GM21576 (cell line): Measurements from ENCODE around the gene FGF12.

Experiments used
- ATAC-seq: cut with Tn5 transposase; IDR thresholded peaks from one replicate; pipeline ENCODE4 v1.9.1; 2021; ENCODE audit warnings: mild to moderate bottlenecking, moderate library complexity; ENCODE audit not compliant: unreplicated experiment

The FGF12 gene

DNA sequence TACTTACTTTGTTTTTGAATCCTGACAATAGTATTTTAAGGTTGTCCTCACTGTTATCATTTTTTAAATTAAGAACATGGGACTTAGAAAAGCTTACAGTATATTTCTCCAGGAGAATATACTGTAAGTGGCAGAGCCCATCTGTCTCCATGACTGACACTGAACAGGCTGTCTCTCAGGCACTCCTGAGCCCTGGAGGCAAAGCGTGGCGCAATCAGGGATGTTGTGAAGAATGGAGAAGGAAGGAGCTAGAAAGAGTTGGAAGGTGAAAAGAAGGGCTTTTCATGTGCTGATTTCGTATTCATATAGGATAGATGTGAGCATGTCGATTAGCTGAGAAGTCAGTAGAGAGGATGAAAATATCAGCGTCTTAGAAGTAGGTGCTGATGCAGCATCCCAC is 41.5 kb downstream of the FGF12 start:
- no peak for ATAC-seq

DNA sequence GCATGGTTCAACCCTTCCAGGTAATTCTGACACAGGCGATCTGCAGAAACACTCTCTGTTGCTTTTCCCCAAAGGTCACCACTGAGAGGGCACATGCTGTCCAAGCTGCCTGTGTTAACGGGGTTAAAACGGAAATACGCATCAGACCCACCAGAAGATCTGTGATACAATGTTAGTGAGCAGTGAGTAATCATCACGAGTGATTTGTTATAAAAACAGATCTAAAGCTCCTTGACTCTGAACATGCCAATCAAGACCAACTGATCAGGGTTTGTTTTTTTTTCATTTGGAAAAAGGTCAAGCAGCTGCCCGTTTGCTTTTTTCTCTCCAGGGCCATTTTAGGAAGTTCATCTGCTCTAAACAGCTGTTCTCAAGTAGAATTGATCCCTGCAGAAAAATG is 43.2 kb downstream of the FGF12 start:
- ATAC-seq = no peak

DNA sequence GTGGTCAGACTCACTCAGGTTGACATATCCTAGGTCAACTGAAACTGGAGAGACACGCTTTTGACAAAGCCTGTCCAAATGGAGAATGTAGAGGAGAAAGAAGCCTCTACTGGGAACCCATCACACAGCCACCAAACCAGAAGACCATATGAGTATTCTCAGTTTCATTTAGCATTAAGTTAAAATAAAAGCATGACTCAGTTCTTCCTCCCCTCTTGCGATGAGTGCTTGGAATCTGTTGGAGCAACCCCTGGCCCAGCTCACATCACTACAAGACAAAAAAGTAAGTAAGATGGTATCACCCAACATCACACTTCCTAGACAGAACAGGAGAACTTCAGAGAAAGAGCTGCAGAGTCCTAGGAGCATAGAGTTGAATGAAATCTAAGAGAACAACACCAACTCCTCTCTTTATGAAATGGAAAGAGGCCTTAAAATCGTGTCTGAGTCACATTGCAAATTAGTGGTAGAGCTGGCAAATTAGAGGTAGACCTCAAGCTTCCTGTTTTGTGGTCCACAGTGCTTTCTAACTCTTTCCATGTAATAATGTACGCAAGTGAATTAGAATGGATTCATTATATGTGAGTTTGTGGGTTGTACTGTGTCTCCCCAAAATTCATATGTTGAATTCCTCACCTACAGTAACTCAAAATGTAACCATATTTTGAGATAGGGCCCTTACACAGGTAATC is 51.2 kb downstream of the FGF12 start:
- peak; percentile 80 for ATAC-seq

DNA sequence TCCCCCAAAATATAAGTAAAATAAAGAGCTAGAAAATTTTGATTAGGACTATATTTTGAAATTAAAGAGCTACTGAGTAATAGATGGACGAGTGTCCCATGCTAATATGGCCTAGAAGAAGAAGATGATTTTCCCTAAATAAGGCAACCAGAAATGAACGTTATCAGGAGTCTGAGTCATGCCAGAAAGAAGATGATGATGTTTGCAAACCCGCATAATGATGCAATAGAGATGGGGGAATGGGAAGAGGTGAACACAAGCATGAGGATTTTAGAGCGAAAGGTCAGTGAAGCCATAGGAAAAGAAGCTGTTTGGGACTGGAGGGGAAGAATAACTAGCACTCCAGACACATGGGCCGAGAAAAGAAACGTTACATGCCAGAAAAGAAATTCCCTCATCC is 71.7 kb downstream of the FGF12 start:
- no peak for ATAC-seq

DNA sequence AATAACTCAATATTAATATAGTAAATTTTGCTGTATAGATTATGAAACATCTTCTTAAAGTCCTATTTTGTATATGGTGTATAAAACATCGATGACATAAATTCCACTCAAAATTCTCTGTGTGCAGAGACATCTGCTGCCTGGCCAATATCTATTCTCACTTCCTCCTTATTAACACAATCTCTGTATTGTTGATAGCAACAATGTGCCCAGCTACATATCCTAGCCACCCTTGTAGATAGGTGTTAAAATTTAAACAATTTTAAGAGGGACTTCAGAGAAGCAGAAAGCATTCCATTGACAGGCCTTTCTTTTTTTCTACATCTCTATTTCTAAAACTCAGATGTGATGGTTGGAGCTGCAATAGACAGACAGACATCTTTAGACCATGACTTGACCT is 72.3 kb downstream of the FGF12 start:
- no peak for ATAC-seq

DNA sequence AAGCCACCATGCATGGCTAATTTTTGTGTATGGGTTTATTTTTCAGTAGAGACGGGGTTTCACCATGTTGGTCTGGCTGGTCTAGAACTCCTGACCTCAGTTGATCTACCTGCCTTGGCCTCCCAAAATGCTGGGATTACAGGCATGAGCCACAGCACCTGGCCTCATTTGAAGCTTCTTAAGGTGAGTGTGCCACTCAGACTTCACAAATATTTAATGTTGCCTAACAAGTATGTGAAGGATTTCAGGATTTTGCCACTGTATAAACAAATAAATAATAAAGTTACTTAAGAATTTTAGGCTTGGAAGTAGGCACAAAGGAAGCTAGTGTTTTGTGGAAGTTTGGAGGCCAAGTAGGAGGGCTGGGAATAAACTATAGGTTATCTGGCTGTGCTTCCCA is 73.5 kb downstream of the FGF12 start:
- no peak for ATAC-seq

DNA sequence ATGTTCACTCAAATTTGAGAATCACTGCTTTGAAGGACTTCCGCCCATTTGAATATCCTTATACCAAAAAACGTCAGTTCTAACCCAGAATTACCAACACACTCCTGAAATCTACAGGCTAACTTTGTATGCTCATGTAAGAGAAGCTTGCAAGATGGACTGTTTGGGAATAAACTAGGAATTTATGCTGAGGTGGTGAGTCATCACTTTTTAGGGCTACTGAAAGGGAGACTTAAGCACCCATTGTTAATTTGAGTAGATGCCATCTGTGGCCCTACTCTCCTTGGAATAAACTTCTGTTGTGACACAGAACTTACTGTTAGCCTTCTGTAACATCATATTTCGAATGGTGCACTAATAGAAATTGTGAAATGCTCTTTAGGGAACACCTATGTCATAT is 74.6 kb downstream of the FGF12 start:
- ATAC-seq = no peak

DNA sequence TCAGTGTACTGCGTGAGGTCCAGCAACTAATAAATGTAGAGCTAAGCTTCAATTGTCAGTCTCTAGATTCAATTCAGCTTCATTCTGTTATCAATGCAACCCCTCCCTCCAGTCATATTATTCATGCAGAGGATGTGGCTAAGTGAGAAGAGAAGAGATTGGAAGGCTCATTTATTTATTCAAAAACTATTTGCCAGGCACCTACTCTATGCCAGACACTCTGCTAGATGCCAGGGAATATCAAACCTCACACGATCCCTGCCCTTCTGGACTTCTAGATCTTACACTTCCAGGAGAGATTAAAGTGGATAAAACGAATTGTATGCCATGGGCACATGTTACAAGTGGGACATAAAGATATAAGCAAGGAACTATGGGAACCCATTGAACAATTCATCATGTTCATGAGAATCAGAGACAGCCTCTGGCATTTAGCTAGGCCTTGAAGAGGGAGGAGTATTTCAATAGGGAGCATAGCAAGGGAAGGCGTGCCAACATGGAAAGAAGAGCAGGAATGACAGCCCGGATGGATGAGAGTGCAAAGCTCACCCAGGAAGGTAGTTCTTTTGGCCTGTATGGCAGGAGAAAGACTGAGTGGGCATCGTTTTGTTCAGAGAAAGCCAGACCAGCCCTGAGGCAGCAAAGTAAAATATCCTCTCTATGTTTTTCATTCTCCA is 75.4 kb downstream of the FGF12 start:
- ATAC-seq = no peak

DNA sequence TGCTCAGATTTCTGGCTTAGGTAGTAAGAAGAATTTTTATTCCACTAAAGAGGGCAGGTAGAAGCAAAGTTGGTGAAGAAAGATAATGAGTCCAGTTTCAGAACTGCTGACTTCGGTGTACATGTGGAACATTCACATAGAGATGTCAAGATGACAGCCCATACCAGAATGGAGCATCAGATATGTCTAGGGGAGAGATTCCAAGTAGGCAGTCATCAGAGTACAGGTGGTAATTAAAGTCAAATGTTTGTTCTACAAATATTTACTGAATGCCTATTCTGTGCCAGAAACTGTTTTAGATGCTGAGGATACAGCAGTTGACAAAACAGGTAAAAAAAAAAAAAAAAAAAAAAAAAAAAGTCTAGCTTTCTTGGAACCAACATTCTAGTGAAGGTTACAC is 81.9 kb downstream of the FGF12 start:
- ATAC-seq = no peak

DNA sequence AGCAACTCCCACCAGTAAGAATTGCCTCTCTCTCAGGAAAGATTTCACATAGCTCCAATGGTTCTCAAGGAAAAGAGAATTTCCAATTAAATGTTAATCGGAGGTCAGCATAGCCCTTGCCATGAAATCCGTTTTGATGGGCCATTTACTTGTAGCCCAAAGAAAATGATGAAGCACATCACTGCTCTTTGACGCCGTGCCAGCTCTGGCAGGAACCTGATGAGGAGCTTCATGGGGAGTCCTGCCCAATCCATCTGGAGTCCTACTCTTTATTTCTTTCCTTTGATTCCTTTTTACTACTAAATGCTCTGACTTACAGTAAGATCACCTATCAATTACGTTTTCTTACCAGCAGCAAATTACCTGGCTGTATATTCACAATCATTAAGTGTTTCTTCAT is 84.7 kb downstream of the FGF12 start:
- ATAC-seq = no peak

DNA sequence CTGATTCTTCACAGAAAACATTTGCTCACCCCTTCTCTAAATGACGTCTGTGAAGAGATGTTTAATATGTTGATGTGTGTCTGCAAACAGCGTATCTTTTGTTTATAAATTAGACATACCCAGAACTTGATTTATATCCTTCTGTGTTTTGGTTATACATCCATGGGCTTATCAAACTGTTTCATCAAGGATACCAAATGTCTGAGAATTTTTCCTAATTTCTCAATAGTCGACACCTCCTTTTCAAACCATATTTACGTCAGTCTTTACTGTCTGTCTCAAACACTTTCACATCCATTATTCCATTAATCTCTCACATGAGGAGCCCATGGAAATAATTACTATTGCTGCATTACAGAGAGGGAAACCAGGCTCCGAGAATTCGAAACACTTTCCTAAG is 85.4 kb downstream of the FGF12 start:
- no peak for ATAC-seq

DNA sequence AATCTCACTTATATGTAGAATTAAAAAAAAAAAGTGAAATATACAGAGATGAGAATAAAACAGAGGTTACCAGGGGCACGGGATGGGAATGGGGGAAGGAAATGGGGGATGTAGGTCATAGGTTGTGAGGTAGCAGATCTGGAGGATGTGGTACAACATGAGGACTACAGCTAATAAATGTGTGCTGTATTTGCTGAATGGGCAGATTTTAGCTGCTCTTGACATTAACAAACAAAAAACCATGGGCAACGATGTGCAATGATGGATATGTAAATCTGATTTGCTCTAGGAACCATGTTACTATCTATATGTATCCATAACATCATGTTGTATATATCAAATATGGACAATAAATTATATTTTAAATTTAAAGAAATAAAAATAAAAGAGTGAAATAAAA is 87.4 kb downstream of the FGF12 start:
- no peak for ATAC-seq

DNA sequence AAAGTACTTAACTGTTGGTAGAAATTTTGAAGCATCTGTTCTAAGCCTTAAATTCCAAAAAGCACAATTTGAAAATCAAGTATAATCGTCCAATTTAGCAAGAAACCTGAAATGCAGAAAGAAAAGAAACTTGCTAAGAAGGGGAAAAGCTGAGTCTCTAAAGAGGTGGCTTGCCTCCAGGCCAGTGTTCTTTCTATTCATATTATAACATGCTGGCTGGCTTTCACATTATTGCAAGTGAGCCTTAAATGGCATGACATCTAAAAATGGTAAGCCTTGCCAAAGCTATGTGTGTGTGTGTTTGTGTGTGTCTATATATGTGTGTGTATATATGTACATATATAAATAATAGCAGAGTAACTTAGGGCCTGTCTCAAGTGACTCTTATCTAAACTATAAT is 89.5 kb downstream of the FGF12 start:
- ATAC-seq = no peak

DNA sequence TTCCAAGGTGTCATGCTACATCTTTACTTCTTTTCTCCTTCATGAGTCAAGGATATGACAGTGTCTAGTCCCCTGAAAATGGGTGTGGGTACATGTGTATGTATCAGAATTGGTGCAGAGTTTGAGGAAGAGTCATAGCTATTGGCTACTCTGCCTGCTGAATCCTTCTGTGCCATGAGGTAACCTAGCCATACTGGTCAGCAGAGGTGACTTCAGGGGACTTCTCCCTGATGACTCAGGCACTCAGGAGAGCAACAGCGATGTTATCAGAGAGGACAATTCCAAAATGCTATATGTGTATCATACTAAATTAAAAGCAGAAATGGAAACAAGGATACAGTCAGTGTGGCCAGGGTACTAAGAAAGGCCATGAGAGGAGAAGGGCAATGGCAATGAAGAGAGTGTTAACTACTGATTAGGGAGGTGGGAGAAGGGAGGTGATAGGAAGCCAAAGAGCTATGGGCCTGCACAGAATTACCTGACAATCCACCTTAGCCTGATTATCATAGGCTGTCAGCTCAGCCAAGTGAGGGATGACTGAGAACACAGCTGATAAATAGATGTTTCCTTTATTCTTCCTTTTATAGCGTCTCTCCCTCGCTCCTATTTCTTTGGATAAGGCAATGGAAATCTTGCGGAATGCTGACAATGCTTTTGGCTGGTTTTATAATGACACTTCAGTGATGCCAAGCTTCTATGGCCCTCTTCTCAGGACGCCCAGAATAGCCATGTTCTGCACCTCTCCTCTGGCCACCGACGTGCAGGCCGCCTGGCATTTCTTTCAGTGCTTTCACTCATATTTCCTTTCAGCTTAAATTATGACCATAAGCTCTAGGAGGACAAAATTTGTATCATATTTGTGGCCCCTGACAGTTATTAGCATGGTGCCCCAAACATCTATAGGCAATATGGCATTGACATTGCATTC is 90.6 kb downstream of the FGF12 start:
- ATAC-seq = no peak

DNA sequence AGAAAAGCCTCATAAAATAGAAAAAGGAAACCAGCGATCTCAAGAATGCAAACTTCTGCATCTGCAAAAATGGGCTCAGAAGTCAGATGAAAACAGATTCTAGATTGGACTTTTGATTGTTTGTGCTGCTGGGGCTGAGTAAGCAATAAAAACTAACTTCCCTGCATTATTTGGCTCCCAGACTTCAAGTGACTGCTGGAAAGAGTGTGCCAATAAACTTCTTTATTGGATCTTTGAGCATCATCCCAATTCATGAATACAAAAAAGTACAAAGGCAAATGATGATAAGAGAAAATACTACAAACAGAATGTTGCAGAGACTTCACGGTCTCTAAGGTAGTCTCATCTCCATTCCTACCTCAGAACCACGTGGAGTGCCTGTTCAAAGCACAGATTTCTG is 97.9 kb downstream of the FGF12 start:
- ATAC-seq = no peak

DNA sequence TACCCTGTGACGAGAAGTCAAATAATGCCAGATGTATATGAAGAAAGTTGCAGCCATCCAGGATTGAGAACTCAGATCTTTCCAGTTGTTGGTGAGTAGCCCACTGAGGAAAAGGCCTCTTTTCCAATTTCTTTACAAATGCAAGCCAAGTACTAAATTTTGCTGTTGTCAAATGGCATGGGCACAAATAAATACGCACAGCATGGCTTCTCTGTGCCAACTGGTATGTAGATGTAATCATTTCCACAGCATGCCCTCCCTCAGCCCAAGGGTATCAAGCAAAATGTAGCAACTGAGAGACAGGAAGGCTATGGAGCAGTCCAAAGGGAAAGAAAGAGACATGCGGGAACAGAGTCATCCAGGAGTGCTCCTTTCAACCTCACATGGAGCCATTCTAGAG is 105.4 kb downstream of the FGF12 start:
- no peak for ATAC-seq

DNA sequence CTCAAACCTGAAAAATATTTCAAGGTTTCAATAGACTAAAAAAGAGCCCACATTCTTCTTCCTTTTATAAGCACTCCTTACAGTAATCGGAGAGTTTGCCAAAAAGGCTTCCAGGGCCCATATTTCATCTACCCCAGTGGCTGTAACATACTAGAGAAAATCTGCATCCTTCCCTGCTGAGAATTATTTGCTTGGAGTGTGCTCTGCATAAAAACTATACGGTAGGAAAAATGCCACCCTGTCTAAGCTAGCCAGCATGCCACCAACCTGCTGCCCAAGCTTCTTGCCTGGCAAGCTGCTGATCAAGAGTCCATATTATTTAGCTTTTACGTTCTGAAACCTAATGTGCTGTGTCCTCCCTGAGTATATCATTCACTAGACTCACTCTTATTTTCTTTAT is 107.1 kb downstream of the FGF12 start:
- ATAC-seq = no peak

DNA sequence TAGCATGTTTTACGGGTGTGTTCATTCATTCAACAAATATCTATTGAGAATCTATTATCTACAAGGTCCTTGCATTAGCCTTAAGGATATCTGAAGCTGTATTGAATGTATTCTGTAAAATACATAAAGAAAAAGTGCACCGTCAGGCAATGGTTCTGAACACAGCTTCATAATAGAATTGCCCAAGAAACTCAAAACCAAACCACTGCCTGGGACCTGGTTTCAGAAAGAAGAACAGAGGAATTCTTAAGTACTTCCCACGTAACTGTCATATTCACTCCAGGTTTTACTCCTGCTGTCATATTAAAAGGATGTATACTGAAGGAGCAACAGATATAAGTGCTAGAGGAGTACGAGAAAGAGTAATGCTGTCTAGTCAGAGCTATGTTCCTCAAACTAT is 115.9 kb downstream of the FGF12 start:
- no peak for ATAC-seq

DNA sequence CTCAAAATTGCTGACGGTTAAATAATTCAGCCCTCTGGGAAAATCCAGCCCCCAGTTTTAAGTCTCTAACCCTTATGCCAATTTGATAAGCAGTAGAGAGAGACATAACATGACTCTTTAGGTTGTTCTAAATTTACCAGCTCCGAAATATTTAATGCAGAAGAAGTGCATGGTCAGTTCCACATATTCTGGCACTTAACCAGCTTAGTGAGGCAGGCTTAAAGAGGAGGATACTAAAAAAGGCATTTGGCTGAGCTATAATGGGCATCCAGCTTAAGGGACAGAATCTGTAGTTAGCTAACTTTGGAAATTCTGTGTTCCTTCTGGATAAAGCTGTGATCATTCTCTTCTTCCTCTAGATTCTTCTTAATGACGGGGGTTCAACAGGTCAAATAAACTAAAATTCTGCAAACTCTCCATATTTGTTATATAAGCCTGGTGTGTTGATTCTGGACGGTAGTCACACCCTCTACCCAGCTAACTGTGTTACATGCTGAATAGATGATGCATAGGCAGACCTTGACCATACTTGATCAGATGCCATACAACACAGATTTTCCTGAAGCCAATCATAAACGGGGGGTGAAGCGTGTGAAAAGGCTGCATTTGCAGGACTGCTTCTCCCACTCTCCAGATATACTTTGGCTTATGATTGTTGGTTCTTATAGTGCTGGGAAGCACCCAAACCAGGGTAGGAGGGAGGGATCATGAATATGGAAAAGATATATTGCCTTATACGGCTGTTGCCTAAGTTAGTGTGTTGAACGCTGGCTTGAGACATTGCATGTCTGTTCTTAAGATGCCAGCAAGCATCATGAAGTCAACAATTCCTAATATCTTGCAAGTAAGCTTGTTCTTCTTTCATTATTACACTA is 118.4 kb downstream of the FGF12 start:
- ATAC-seq = no peak

DNA sequence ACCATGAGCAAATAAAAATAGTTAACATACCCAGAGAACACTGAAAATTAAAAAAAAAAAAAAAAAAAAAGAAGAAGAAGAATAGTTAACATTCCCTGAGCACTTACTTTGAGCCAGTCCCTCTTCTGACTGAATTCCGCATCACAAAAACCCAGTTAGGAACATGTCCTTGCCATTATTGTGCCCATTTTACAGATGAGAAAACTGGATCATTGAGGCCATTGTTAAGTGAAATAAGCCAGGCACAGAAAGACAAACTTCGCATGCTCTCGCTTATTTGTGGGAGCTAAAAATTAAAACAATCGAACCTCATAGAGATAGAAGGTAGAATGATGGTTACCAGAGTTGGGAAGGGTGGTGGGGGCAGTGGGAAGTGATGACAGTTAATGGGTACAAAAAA is 119.5 kb downstream of the FGF12 start:
- no peak for ATAC-seq

DNA sequence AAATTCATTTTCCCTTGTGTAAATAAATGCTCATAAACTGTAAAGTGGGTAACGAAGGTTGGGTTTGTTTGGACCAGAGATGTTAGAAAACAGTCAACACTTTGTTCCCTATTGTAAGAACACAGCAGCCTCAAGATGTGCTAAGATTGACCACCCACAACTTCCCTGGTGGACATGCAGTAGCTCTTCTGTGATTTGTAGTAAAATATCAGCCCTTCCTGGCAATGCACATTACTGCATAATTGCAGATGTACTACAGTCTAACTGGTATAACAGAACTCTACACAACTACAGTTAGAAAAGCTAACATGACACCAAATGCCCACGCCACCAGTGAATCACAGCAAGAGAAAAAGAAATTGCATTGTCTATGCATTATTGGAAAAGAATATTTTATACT is 129.4 kb downstream of the FGF12 start:
- ATAC-seq = no peak
